Adrenal gland (tissue), 12 donors: Measurements from ENCODE around the gene PTPRN2. TPM values are rescaled to one million over a fixed set of nuclear protein-coding genes. Genes with fewer than 3 reads are reported as not detected.

Source experiments
- DNase-seq, 7 donors: peaks; one replicate each; pipeline ENCODE4 v3.0.0-alpha.2; 2019 to 2020
- H3K27ac ChIP-seq, 5 donors: fragments of 200-600 bp; sonication (generic) in 4 of 5; 1 replicate in 3 of 5; 2 replicates in 2 of 5; pipeline versions ENCODE4 v1.5.1 to v1.8.0; 2016 to 2020; ENCODE audit warnings: mild to moderate bottlenecking in 1 of 5
- H3K27me3 ChIP-seq: fragments of 200-600 bp; 2 replicates; pipeline ENCODE4 v1.8.0; 2021
- H3K36me3 ChIP-seq, 2 donors: fragments of 200-600 bp; replicated peaks in 1 of 2; 1 replicate in 1 of 2; 2 replicates in 1 of 2; pipeline versions ENCODE4 v1.5.1 to v1.8.0; 2018 to 2022
- H3K4me1 ChIP-seq, 2 donors: fragments of 200-600 bp; replicated peaks in 1 of 2; 1 replicate in 1 of 2; 2 replicates in 1 of 2; pipeline versions ENCODE4 v1.5.1 to v1.8.0; 2018 to 2021
- H3K4me3 ChIP-seq, 4 donors: fragments of 200-600 bp; sonication (generic) in 3 of 4; one replicate each; pipeline ENCODE4 v1.5.1; 2016 to 2018
- H3K9me3 ChIP-seq, 3 donors: fragments of 200-600 bp; sonication (generic) in 1 of 3; replicated peaks in 1 of 3; 1 replicate in 2 of 3; 2 replicates in 1 of 3; pipeline versions ENCODE4 v1.5.1 to v1.8.0; 2016 to 2021
- CTCF ChIP-seq, 6 experiments: fragments of 450-650 bp in 4 of 6; fragments of 200-600 bp in 2 of 6; sonication (generic) in 1 of 6; IDR thresholded peaks; 1 replicate in 5 of 6; 2 replicates in 1 of 6; pipeline versions ENCODE4 v1.5.1 to v1.8.0; 2016 to 2021; ENCODE audit warnings: antibody characterized with exemption in 6 of 6, mild to moderate bottlenecking in 2 of 6, moderate library complexity in 1 of 6
- POLR2A ChIP-seq, 2 donors: fragments of 450-650 bp; IDR thresholded peaks; one replicate each; pipeline ENCODE4 v1.6.1; 2017; ENCODE audit warnings: antibody characterized with exemption in 2 of 2, mild to moderate bottlenecking in 2 of 2, moderate library complexity in 1 of 2
- WGBS, 4 donors: extraction: QIAGEN DNeasy Blood & Tissue Kit in 2 of 4; methylation state at CpG; one replicate each; pipeline versions ENCODE4 v1.1.5 to v1.1.7; 2013 to 2017; 5-methylcytosine and 5-hydroxymethylcytosine counted together
- intact Hi-C, 2 donors: fragments of 100-400 bp; cut with DNase I; formaldehyde crosslinking; loops; one replicate each; pipeline versions ENCODE4 v1.14.1 to v1.15.0; 2022 to 2023
- polyA plus RNA-seq, 3 donors: library from polyadenylated mRNA; stranded (reverse); fragments of 200-250 nt in 2 of 3; fragments of 350-450 nt in 1 of 3; fragmentation: Illumina TruSeq in 1 of 3; extraction: RNeasy Lipid Tissue Mini Kit (QIAGEN cat#74804) in 1 of 3; gene quantifications; one replicate each; pipeline ENCODE4 v1.2.3, GENCODE V29; 2013 to 2014
- total RNA-seq, 9 donors: library from RNA; depleted of rRNA in 4 of 9; stranded (reverse); fragments of >200 nt in 4 of 9; fragments of 120-200 nt in 1 of 9; fragmentation: NEBNext Ultra II Directional in 1 of 9; extraction: Animal tissue kit (Norgen Biotek cat#: 25700) in 1 of 9; gene quantifications; one replicate each; pipeline versions ENCODE4 v1.1.0 to v1.2.4, GENCODE V29; 2013 to 2023
- donor health status: healthy with polysubstance abuse.
- donor health status: Bipolar disorder and iron deficiency.
- donor health status: DM: yes; HTN: yes; CAD: no.
- donor health status: DM: no; HTN: no; CAD: no.
- donor health status: DM: no; HTN: no; CAD: no.
- donor health status: DM: yes; HTN: yes; CAD: no.

PTPRN2 gene
- total and polyA plus RNA-seq, 12 donors = 2.2 to 16.2 (median 3.4) TPM

- DNase-seq = no peak
- no peaks in the 10 kb centered on the region for H3K27me3 ChIP-seq
- H3K36me3 ChIP-seq = no peaks in the 10 kb centered on the region
- H3K27ac ChIP-seq = no peak overlapping the region
- TF ChIP-seq POLR2A (IDR thresholded peaks at IDR 0.05) (no peak), CTCF (IDR thresholded peaks at IDR 0.05) (no peak)
- no peak overlapping the region for H3K4me3 ChIP-seq
- H3K4me1 ChIP-seq = no peaks in the 10 kb centered on the region
- H3K9me3 ChIP-seq = no peaks in the 10 kb centered on the region
- 70 to 82% (median 72%) methylated on average over 10 to 12 of the region's 12 CpGs for WGBS, 4 donors
- intact Hi-C loops = no loop called here
Measured at GRCh38 chr7:157797361-157797760, 790.3 kb downstream of the PTPRN2 start.

GRCh38 chr7:157796846-157797245, 790.8 kb downstream of the PTPRN2 start:
- Histone ChIP-seq H3K27me3 (no peaks in the 10 kb centered on the region), H3K27ac (no peak overlapping the region), H3K36me3 (no peaks in the 10 kb centered on the region), H3K9me3 (no peaks in the 10 kb centered on the region), H3K4me1 (no peaks in the 10 kb centered on the region), H3K4me3 (no peak overlapping the region)
- no peak for TF ChIP-seq POLR2A (IDR thresholded peaks at IDR 0.05)
- TF ChIP-seq CTCF (IDR thresholded peaks at IDR 0.05) = no peak
- intact Hi-C loops = no loop called here
- 86 to 92% (median 88%) methylated on average over 9 to 19 of the region's 19 CpGs for WGBS, 4 donors
- DNase-seq = no peak

- Histone ChIP-seq H3K4me3 (no peak overlapping the region), H3K36me3 (no peaks in the 10 kb centered on the region), H3K27me3 (no peaks in the 10 kb centered on the region), H3K27ac (no peak overlapping the region), H3K9me3 (no peaks in the 10 kb centered on the region), H3K4me1 (no peaks in the 10 kb centered on the region)
- TF ChIP-seq POLR2A (IDR thresholded peaks at IDR 0.05) (no peak), CTCF (IDR thresholded peaks at IDR 0.05) (no peak)
- WGBS, 4 donors = 82 to 91% (median 85%) methylated on average over 12 to 13 of the region's 13 CpGs
- intact Hi-C loops = no loop called here
- DNase-seq = no peak
Measured at GRCh38 chr7:157795643-157796042, 792.0 kb downstream of the PTPRN2 start.

GRCh38 chr7:157795199-157795598, 792.4 kb downstream of the PTPRN2 start:
- intact Hi-C loops = no loop called here

More at GRCh38 chr7:157795199-157795598, 792.4 kb downstream of the PTPRN2 start:
- 53 to 65% (median 57%) methylated on average over 4 to 5 of the region's 5 CpGs for WGBS, 4 donors
- Histone ChIP-seq H3K36me3 (no peaks in the 10 kb centered on the region), H3K4me1 (no peaks in the 10 kb centered on the region), H3K9me3 (no peaks in the 10 kb centered on the region), H3K27me3 (no peaks in the 10 kb centered on the region), H3K4me3 (no peak overlapping the region), H3K27ac (no peak overlapping the region)
- TF ChIP-seq POLR2A (IDR thresholded peaks at IDR 0.05) = no peak
- TF ChIP-seq CTCF (IDR thresholded peaks at IDR 0.05) = no peak
- no peak for DNase-seq
